ENCODE measurements around the gene SDS.

GRCh38 chr12:113409462-113410124, 5.9 kb upstream of the SDS start:
- no peak for TF ChIP-seq EZH2 (IDR thresholded peaks at IDR 0.05)
- TF ChIP-seq CTCF (IDR thresholded peaks at IDR 0.05 in 2 of 3, conservative IDR thresholded peaks at IDR 0.05 in 1 of 3; ENCODE audit: borderline replicate concordance in 1 of 3, insufficient read depth in 1 of 3, low read depth in 2 of 3, low read length in 2 of 3) = no peak

Data from HCT116 (cell line).